Prostate gland (tissue), 2 donors: ENCODE data around the gene ACACA. TPM values are rescaled to one million over a fixed set of nuclear protein-coding genes. Genes with fewer than 3 reads are reported as not detected.

Experiments used
- DNase-seq: peaks from one replicate; pipeline ENCODE4 v3.0.0-alpha.2; 2019; ENCODE audit warnings: low spot score
- H3K27ac ChIP-seq, 2 donors: fragments of 200-600 bp; sonication (generic); 2 replicates each; pipeline ENCODE4 v1.5.1; 2017 to 2019
- H3K27me3 ChIP-seq: fragments of 200-600 bp; sonication (generic); replicated peaks from 2 replicates; pipeline ENCODE4 v1.5.1; 2019; ENCODE audit not compliant: insufficient read depth
- H3K36me3 ChIP-seq, 2 donors: fragments of 200-600 bp; sonication (generic); 1 replicate in 1 of 2; 2 replicates in 1 of 2; pipeline versions ENCODE4 v1.5.1 to v1.8.1; 2017 to 2019
- H3K4me1 ChIP-seq: fragments of 200-600 bp; sonication (generic); replicated peaks from 2 replicates; pipeline ENCODE4 v1.5.1; 2019
- H3K4me3 ChIP-seq, 2 donors: fragments of 200-600 bp; sonication (generic); 2 replicates each; pipeline ENCODE4 v1.5.1; 2017 to 2019
- H3K9me3 ChIP-seq: fragments of 200-600 bp; sonication (generic); 2 replicates; pipeline ENCODE4 v1.5.1; 2017
- POLR2A ChIP-seq: fragments of 450-650 bp; IDR thresholded peaks from one replicate; pipeline ENCODE4 v1.6.1; 2016; ENCODE audit warnings: antibody characterized with exemption, mild to moderate bottlenecking
- POLR2AphosphoS5 ChIP-seq: sonication (generic); formaldehyde crosslinking; IDR thresholded peaks from one replicate; pipeline ENCODE4 v1.6.1; 2017; ENCODE audit warnings: antibody characterized with exemption
- WGBS: methylation state at CpG from one replicate; pipeline ENCODE4 v1.1.5; 2018; 5-methylcytosine and 5-hydroxymethylcytosine counted together
- intact Hi-C: fragments of 100-400 bp; cut with DNase I; formaldehyde crosslinking; loops from one replicate; pipeline ENCODE4 v1.14.2; 2022
- total RNA-seq, 2 donors: library from RNA; depleted of rRNA; stranded (reverse); fragments of >200 nt; gene quantifications; one replicate each; pipeline ENCODE4 v1.1.0, GENCODE V29; 2016
- TF ChIP-seq, protein P1 (sequence below), 4 experiments: fragments of 200-600 bp in 2 of 4; fragments of 450-650 bp in 2 of 4; sonication (generic) in 2 of 4; IDR thresholded peaks; 1 replicate in 3 of 4; 2 replicates in 1 of 4; pipeline ENCODE4 v1.5.1; 2016 to 2019; ENCODE audit warnings: antibody characterized with exemption in 4 of 4, mild to moderate bottlenecking in 2 of 4, moderate library complexity in 2 of 4

The ACACA gene
- total RNA-seq, 2 donors from 2014 or later = 54.2 to 71.3 TPM

DNA sequence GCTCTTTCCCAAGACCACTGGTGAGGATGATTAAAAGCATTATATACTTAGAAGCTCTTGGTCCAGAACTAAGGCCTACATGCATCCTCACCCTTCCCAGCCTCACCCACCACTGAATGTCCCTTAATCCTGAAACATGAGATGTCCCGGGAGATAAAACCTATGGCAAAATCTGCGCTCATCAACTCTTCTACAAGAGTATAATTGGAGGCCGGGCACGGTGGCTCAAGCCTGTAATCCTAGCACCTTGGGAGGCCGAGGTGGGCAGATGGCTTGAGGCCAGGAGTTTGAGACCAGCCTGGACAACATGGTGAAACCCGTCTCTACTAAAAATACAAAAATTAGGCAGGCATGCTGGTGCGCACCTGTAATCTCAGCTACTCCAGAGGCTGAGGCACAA lies 13.3 kb downstream of the ACACA start:
- Histone ChIP-seq H3K9me3 (no peaks in the 10 kb centered on the region), H3K27me3 (no peaks in the 10 kb centered on the region), H3K4me3 (no peak overlapping the region), H3K36me3 (no peaks in the 10 kb centered on the region), H3K27ac (no peak overlapping the region), H3K4me1 (no peaks in the 10 kb centered on the region)
- no peak for TF ChIP-seq POLR2A
- TF ChIP-seq POLR2AphosphoS5 = no peak
- TF ChIP-seq, protein P1, sequence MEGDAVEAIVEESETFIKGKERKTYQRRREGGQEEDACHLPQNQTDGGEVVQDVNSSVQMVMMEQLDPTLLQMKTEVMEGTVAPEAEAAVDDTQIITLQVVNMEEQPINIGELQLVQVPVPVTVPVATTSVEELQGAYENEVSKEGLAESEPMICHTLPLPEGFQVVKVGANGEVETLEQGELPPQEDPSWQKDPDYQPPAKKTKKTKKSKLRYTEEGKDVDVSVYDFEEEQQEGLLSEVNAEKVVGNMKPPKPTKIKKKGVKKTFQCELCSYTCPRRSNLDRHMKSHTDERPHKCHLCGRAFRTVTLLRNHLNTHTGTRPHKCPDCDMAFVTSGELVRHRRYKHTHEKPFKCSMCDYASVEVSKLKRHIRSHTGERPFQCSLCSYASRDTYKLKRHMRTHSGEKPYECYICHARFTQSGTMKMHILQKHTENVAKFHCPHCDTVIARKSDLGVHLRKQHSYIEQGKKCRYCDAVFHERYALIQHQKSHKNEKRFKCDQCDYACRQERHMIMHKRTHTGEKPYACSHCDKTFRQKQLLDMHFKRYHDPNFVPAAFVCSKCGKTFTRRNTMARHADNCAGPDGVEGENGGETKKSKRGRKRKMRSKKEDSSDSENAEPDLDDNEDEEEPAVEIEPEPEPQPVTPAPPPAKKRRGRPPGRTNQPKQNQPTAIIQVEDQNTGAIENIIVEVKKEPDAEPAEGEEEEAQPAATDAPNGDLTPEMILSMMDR (IDR thresholded peaks at IDR 0.05) = no peak
- 96% methylated on average over 7 of the region's 7 CpGs for WGBS
- no peak for DNase-seq
- intact Hi-C loops = no loop called here

DNA sequence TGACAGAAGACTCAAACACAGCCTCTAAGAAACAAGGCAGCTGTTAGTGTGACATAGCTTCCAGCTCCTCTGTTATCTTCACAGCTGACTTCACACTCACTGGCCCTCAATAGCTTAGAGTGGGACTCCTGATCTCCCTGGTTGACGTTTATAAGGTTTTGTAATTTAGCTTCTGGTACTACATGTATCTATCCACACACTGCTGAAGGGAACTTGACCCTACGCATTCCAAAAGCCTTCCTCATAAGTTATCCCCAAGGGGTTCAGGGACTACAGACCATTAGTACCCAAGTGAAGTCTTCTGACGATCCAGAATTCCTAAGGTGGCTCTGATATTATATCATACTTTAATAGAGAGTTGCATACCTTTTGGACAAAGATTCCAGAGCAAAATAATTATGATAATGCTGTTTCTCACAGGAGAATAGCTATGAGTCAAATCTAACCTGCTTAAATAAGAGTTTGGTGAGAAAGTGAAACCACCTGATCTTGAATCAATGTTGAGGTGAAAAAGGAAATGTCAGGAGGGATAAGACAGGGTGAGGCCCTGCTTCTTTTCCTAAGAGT lies 14.5 kb downstream of the ACACA start:
- Histone ChIP-seq H3K27ac (no peak overlapping the region), H3K4me3 (no peak overlapping the region), H3K4me1 (no peaks in the 10 kb centered on the region), H3K27me3 (no peaks in the 10 kb centered on the region), H3K36me3 (no peaks in the 10 kb centered on the region), H3K9me3 (no peaks in the 10 kb centered on the region)
- intact Hi-C loops = no loop called here
- no peak for DNase-seq
- 48% methylated on average over 3 of the region's 3 CpGs for WGBS
- TF ChIP-seq POLR2AphosphoS5 = no peak
- TF ChIP-seq, protein P1 (IDR thresholded peaks at IDR 0.05) = no peak
- no peak for TF ChIP-seq POLR2A

DNA sequence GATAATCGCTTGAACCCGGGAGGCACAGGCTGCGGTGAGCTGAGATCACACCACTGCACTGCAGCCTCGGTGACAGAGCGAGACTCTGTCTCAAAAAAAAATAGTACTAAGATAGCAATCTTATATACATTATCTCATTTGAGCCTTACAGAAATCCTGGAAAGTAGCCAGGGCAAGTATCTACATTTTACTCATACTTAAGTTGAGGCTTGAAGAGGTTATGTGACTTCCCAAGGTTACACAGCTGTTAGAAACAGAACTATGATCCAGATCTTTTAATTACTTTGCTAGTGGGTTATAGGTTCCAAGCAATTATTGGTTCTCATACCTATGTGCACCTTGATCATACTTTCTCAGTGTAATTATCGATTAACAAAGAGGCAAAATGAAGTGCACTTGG lies 15.5 kb downstream of the ACACA start:
- Histone ChIP-seq H3K36me3 (no peaks in the 10 kb centered on the region), H3K9me3 (no peaks in the 10 kb centered on the region), H3K4me1 (no peaks in the 10 kb centered on the region), H3K4me3 (no peak overlapping the region), H3K27me3 (no peaks in the 10 kb centered on the region), H3K27ac (no peak overlapping the region)
- intact Hi-C loops = no loop called here
- no peak for DNase-seq
- 85% methylated on average over 6 of the region's 6 CpGs for WGBS
- TF ChIP-seq POLR2A (no peak), POLR2AphosphoS5 (no peak)
- TF ChIP-seq, protein P1 (IDR thresholded peaks at IDR 0.05) = no peak

DNA sequence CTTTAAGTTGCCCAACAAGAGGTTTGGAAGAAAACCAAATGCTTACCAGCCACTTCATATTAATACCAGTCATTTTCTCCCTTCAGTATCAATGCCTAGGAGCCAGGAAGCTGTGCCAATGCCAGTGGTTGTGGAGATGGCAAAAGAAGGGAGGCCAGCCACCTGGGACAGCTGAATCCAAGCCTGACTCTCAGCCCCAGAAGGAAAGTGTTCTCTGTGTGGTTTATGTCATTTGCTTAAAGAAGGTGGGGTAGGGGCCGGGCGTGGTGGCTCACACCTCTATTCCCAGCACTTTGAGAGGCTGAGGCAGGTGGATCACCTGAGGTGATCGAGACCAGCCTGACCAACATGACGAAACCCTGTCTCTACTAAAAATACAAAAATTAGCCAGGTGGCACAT lies 17.5 kb downstream of the ACACA start:
- TF ChIP-seq POLR2A (no peak), POLR2AphosphoS5 (no peak)
- TF ChIP-seq, protein P1 (IDR thresholded peaks at IDR 0.05) = no peak
- Histone ChIP-seq H3K27ac (no peak overlapping the region), H3K27me3 (no peaks in the 10 kb centered on the region), H3K4me3 (no peak overlapping the region), H3K4me1 (no peaks in the 10 kb centered on the region), H3K9me3 (no peaks in the 10 kb centered on the region), H3K36me3 (no peaks in the 10 kb centered on the region)
- intact Hi-C loops = no loop called here
- WGBS = 94% methylated on average over 4 of the region's 4 CpGs
- no peak for DNase-seq

DNA sequence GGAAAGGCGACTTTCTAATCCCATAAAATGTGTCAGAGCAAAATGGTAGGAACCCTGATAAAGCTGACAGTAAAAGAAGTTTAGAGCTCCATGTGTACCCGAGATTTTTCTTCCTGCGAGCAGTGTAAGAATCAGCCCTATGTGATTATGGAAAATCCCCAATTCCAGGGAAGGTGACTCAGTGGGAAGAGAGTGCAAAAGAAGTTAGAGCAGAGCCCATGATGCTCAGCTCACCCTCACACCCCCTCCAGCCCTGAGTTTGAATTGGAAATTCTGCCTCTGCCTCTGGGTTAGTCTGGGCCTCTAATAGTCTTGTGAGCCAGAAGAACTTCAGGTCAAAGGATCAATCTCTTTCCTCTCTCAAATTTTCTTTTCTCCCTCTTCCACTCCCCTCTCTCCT lies 18.4 kb downstream of the ACACA start:
- DNase-seq = no peak
- Histone ChIP-seq H3K27ac (no peak overlapping the region), H3K4me3 (no peak overlapping the region), H3K4me1 (no peaks in the 10 kb centered on the region), H3K9me3 (no peaks in the 10 kb centered on the region), H3K27me3 (no peaks in the 10 kb centered on the region), H3K36me3 (no peaks in the 10 kb centered on the region)
- WGBS = 81% methylated on average over 3 of the region's 3 CpGs
- intact Hi-C loops = no loop called here
- TF ChIP-seq POLR2AphosphoS5 = no peak
- TF ChIP-seq, protein P1 (IDR thresholded peaks at IDR 0.05) = no peak
